ENCODE measurements around the gene PRKCH.

PRKCH gene

DNA sequence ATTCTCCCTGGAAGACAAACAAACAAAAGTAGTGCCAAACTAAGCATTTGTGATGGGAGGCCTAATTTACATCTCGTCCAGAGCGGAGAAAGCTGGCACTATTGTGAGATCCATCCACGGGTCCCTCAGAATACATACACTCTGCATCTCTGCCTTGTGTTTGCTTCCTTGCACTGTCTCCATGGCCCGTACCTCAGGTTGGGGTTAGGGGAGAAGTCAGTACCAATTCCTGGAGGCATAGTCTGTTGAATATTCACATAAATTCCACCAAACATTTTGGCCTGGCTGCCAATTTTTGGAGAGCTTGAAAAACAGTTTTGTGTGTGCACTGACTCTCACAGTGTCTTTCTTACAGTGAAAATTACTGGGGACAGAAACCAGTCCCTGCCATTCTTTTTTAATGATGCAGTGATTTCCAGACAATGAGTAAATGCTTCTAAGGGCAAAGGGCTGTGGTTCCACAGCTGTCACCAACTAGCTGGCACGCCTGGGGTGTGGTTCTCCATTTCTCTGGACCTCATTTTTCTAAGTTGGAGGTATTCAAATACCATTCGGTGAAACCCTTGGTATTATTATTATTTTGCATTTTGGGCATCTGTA is 254.3 kb downstream of the PRKCH start:
- DNase-seq: no peak

DNA sequence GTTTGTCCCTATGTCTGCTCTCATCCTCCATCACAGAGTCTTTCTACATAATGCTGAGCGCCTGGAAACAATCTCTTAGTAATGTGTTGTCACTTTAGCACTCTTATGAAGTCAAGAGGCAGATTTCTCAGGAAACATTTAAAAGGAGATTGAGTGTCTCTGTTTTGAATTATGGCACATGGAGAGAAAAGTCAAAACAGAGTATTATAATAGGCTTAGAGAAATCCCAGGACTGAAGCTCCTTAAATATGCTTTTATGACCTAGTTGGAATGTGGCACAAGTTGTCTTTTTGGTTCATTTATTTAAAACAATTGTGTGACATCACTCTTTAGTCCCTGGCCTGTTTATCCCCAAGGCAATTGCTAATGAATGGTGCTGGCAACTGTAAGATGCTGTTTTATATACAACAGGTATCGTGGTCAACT is 256.1 kb downstream of the PRKCH start:
- no peak for DNase-seq

DNA sequence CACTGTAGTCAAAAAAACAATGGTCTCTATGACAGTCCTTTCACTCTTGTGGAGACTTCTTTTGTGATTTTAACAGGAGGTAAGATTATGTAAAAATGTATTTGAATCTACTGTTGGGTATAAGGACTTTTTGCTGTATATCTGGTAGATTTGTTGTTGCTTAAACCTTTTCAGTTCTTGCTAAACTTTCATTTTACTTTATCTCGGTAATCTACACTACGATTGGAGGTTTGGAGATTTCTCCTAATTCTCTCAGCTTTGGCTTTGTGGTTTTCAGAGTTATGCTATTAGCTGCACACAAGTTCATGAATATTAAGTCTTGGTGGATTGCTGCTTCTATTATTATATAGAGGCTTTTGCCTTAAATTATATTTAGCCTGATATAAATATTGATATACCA is 257.4 kb downstream of the PRKCH start:
- no peak for DNase-seq

DNA sequence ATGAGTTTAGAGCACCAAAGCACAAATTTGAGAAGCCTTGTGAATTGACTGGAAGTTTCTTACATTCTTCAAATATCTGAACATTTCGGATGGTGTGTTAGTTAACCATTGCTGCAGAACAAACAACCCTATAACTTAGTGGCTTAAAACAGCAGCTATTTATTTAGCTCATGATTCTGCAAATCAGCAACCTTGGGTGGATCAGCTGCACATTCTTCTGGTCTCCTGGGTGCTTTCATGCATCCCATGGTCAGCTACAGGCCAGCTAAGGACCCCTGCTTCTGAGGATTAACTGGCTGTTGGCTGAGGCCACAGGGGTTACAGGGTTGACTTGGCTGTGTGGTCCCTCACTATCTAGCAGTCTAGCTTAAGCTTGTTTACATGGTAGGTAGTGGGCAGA is 260.0 kb downstream of the PRKCH start:
- no peak for DNase-seq

DNA sequence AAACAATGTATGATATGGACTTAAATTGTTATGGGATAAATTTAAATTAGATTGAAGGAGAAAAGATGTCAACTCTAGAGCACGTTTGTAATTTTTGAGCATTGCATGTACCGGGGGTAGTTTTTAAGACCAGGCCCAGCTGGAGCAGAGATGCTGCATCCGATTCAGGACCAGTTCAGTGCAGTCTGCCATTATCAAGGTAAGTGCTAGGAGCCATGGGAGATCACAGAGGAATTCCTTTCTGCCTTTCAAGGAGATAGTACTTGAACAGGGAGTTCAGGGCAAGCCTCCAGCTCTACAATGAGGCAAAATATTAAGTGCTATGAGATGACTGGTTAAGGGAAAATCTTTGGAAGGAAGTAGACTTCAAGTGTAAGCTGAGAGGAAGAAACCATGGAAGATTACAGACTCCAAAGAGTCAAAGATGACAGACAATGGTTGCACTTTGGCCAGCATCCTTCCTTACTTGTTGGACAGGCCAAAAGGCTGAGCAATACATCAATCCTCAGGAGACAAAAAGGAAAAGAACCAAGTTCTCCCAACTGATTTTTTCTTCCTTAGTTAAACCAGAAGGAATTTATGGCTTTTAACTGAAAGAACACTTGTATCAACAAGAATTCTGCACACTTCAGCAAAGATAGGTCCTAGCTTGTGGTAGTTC is 260.7 kb downstream of the PRKCH start:
- DNase-seq: no peak

DNA sequence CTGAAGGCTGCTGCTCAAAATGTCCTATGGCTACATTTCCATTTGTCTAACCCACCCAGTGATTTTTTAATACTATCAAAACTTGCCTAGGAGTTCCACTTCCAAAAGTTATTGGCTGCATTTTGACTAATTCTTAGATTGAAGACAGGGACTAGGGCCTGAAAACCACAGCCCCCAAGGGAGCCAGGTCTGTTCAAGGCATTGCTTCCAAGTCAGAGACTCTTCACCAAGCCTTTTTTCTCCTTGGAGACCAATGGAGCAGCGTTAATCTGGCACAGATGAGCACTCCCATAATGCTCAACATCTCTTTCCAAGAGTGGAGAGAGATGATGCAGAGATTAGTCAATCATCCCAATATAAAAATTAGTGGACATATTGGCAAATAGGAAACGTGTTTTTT is 261.4 kb downstream of the PRKCH start:
- no peak for DNase-seq

DNA sequence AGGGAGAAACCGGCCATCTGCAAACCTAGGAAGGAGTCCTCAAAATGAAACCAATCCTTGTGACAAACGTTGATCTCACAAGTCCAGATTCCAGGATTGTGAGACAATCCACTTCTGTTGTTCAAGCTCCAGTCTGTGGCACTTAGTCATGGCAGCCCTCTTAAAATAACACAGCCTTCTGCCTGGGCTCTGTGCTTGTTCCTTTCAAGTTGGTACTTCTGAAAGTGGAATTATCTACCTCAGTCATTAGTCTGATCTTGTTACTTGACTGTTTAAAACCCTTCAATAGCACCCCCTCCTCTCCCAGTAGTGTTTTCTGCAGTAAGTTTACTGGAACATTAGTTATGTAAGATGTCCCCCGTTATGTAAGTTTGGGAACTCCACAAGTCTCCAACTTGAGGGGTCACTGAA is 263.0 kb downstream of the PRKCH start:
- no peak for DNase-seq

DNA sequence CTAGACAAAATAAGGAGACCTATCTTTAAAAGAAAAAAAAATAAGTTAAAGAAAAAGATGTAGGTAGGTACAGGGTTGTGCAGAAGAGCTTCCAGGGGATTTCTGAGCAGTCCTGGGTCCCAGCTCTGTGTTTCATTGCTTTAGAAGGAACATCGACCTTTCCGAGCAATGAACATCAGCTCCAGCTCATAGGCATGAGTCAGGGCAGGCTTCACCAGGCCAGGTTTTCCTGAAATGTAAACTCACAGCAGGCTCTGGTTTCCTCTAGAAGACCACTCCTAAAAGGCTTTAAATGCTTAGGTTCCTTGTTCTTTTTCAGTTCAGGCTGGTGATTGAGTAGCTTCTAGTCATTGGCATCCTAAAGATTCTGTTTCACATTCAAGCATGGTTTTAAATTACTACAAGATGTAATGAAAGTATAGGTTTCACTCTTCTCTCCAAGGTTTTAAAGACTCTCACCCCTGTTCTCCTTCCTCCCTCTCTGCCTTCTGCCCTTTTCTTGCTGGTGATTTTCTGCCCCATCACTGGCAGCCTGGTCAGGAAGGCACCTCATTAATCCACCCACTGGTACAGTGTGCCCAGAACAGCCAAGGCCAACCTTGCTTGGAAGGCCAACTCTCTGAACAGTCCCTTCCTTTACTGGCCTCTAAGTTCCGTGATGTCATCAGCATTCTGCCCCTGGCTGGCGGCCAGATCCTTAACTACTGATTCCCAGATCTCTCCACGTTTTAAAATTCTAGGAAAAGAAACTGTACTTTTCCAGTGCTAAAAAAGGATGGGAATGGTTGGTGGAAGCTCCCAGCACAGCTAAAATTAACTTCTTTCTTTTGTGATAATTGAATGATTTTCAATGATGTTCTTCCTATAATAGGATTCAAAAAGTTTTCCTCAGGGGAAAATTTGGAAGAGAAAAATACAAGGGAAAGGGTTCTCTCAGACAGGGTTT is 264.5 kb downstream of the PRKCH start:
- no peak for DNase-seq

DNA sequence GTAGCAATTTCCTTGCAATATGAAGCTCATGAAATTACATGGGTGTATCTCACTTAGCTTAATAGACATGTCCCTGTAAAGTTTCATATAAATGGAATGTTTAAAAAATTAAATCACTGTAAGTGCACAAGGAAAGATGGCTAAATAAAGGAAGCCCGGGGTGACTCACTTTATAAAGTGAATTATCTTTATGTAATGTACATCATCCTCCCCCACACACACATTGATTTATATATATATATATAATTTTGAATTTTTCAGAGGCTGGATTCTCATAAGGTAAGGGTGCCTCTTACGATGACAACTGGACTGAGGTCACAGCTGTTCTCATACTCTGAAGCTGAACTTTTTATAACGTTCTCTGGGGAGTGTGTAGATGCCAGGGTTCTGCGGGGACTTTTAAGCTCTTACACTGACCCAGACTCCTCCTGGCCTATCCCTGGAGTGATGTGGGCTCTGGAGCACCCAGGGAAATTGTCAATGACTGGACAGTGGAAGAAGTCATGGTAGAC is 265.2 kb downstream of the PRKCH start:
- DNase-seq: no peak

DNA sequence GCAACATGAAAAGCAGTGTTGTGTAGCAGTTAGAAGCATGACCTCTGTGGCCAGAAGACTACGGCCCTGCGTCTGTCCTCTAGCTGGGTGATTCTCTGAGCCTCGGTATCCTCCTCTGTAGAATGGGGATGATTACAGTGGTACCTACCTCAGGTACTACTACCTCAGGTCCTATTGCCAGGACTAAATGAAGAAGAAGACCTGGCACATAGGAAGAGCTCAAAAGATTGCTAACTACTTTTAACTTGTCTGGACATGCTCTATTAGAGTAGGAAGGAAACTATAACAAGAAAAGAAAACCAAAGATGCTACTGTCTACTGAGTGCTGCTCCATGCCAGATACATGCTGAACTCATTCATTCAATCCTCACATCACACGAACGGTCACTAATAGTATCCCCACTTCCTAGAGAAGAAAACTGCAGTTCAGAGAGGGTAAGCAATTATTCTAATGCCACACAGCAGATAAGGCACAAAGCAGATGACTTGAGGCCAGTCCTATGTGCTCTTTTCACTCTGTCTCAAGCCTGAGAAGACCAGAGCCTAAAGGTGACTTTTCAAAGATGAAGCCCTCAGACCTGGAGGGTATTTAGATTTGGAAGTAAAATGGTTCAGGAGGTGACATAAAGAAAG is 265.8 kb downstream of the PRKCH start:
- no peak for DNase-seq

DNA sequence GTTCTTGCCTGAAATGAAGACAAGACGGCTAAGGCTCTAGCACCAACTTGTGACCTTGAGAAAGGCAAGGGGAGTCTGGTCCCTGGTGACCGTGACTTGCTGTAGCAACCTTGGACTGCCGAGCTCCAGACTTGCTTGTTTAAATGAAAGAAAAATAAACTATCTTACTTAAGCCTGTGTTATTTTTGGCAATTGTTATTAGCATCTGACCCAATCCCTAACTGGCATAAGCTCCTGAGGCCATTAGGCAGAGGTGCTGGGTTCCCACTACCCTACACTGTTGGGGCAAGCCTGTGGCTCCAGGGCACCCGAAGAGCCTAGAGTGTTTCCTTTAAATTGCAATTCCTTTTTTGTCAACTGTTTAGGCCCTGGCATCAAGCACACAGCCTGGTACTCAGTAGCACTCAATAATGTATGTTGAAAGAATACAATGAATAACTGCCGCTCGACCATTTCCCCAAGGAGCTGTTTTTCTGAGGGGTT is 267.1 kb downstream of the PRKCH start:
- no peak for DNase-seq

DNA sequence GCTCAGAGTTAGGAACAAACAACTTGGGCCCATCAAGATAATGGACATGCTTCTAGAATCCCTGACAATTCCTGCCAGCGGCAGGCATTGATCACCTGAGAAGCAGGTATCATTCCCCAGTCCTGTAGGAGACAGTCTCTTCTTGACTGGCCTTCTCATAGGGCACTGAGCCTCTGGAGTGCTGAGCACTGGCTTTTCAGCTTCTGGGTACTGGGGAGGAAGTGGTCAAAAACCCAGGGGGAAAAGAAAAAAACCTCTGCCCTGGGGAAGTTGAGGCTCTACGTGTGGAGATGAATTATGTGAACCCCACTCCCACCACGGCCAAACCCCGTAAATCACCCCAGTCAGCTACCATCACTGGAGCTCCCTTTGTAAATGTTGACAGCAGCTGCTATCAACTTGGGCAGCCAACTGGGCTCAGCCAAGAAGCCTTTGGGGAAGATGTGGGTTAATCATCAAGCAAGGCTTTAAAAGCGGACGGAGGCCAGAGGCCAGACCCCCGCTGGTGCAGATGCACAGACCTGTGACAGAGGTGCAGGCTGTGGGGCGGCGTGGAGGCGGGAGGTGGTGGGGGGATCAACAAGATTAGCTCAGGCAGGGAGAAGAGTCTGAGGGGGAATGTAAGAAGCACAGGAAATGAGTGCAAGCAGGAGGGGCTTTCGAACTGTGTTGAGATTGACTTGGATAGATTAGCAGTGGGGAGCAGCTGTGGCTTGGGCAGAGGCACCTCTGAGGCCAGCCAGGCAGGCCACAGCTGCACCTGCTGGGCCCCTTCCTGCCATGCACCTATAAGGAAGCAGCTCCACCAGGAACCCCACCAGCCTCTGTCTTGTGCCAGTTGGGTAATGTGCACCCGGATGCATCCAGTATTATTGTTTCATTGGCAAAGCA is 268.6 kb downstream of the PRKCH start:
- DNase-seq: no peak

DNA sequence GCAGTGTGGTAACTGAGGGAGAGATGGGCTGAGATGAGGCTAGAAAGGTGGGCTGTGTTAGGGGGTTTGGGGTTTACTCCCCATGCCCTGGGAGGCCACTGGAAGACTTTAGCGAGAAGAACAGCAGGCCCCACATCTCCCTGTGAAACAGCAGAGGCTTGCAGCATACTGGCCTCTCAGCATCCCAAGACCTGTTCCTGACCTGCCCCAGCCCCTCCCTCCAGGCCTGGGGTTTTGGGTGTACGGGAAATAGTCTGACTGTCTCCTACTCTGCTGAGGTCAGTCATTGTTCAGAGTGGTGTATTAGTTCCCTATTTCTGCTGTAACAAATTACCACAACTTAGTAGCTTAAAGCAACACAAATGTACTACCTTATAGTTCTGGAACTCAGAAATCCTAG is 270.5 kb downstream of the PRKCH start:
- DNase-seq: no peak

DNA sequence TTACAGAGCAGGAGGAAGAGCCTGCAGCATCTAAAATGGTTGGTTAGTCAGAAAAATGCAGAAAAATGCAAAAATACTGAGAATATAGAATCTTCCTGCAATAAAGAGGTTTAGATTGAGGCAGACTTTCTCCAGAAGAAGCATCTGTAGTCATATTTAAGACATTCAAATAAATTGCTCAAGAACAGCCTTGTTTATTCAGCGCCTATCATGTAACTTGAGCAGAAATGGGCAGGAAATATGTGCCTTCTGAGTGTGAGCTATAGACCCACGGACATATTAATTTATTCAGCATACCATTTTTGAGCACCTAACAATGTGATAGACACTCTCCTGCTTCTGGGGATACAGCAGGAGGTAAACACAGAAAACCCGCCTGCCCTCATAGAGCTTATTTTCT is 272.0 kb downstream of the PRKCH start:
- DNase-seq: no peak

DNA sequence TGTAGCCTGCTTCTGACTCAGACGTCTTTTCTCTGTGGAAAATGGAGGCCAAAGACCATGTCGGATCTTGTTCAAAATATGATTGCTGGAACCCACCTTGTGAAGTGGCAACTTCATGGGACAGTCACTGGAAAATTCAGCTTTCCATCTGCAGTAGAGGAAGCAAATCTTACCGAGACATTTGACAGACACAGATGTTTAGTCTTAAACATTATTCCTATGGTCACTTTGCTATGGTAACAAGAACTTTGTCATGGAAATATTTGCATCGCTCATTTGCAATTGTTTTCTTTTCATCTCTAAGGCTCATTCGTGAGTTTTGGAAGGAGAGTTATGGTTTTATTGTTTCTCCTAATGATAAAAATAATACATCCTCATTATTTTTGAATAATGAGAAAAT is 275.6 kb downstream of the PRKCH start:
- no peak for DNase-seq

DNA sequence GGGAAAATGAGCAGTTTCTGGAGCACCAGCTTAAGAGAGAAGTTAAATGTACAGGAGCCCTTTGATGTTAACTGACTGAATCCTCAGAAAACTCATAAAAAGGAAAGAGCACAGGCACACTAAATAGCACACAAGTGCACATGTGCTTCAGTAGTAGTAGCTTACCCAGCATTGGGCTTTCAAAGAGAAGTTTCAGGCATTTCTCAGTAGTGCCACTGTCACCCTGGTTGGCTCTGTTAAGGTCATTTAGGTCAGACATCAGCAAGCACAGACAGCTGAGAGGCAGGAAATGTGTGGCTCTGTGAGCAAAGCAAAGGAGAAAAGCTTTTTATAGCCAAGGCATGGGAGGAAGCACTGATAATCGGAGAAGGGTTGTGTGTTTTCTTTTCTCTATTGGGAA is 277.6 kb downstream of the PRKCH start:
- DNase-seq: no peak

DNA sequence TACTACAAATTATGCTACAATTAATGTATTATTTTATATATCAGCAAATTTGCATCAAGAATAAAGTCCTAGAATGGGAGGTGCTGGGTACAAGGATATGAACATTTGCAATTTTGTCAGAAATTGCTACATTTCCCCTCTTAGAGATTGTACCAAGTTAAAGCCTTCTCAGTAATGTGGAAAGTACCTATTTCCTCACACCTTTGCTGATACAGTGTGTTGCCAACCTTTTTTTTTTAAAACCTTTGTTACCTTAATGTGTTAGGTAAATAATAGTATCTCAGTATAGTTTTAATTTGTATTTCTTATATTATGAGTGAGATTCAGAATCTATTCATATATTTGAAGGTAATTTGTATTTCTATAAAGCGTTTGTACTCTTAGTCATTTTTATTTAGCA is 278.6 kb downstream of the PRKCH start:
- DNase-seq: no peak
